CD4-positive, alpha-beta T cell treated with Interleukin-21 for 1 hour (primary cell): ENCODE measurements around the gene FGF14.
A peak's percentile ranks its signal among the peaks of the same experiment; 100 is the strongest.

Experiments used
- DNase-seq: peaks from one replicate; pipeline ENCODE4 v3.0.0-alpha.2; 2020

Gene FGF14

GRCh38 chr13:102401766-102402165 lies at the start of gene FGF14:
FGF14 (minus strand) TSS chr13:102402048.
- no peak for DNase-seq

GRCh38 chr13:102443249-102443648 lies 41.4 kb upstream of the FGF14 start:
- no peak for DNase-seq

GRCh38 chr13:102441085-102441484 lies 39.2 kb upstream of the FGF14 start:
- no peak for DNase-seq

DNA sequence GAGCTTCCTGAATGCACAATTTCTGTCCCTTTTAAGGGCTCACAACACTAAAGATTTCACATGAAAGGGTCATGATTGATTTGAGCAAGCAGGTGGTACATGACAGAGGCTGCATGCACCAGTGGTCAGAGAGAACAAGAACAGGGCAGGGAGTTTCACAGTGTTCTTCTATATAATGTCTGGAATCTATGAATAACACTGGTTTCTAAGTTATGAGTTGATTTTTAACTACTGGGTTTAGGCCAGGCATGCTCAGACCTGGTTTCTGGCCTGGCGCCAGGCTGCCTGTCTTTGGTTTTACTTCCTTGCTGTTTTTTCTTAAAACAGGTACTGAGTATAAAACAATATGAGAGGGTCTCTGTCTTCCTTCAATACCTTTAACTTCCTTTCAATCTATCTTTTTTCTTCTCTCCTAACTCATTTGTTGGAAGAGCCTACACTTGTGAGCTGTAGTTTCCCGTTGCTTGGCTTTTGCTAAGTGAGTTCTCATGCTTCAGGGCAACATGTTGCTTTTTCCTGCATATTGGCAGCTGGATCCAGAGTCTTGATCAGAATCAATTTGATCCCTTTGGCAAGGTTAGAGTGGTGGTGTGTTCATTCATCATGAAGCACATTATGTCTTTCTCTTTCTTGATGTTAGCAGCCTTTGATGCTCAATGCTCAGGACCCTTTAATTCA lies 38.5 kb upstream of the FGF14 start:
- no peak for DNase-seq

GRCh38 chr13:102422690-102423089 lies 20.8 kb upstream of the FGF14 start:
- no peak for DNase-seq

DNA sequence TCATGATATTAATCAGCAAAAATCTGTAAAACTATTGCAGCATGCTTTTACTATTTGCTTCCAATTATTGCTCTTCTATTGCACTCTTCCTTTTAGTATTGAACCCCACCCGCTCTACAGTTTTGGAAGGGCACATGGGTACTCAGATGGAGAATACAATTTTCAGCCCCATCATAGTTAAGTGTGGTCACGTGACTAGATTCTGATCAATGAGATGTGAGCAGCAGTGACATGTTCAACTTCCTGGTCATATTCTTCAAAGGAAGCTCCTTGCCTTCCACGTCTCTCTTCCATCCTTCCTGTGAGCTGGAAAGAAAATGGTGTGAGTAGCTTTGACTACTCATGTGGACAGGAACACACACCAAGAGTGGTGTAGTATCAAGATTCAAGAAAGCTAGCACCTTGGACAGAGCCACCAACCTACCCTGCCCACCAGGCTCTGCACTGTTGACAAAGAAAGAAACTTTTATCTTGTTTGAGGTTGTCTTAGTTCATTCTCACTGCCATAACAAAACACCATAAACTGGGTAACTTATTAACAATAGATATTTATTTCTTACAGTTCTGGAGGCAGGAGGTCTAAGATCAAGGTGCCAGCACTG lies 3.8 kb upstream of the FGF14 start:
- no peak for DNase-seq

DNA sequence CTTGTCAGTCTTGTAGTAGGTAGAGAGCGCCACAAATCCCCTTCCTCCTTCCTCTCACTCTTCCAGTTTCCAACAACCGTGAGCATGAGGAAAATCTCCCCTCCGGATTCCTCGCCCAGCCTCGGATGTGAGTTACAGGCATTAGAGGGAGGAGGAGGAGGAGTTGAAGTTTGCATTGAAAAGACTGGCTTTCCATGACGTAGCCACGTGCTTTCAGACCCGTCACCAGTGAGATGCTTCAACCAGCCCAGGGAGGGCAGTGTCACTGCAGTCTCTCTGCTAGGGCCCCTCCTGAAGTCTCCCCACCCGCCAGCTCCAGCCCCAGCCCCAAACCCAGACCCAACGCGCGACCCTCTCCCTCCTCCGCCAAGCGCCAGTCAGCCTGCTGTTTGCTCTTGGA lies 442 bp upstream of the FGF14 start:
- peak; percentile 21 for DNase-seq

- DNase-seq, result no peak
Observed at GRCh38 chr13:102401265-102401664, 583 bp downstream of the FGF14 start.

DNA sequence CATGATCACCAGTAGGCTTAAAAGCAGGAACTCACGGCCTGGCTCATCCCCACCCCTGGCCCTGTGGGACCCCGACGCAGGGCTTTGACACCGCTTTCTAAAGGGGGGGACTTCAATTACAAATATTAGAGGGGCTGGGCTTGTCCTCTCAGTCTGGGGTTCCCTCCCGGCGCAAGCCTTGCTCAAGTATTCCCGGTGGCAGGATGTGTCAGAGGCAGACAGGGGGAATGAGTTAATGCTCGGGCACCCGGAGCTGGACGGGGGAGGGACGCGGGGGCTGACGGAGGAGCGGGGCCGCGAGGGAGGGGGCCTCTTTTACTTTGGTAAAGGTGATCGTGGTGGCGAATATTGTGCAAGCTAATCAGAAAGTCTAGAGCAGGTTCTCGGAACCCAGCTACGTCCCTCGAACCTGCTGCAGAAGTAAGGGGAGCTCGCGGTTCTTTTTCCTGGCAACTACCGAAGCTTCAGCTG lies 1.1 kb downstream of the FGF14 start:
- DNase-seq, result no peak

DNA sequence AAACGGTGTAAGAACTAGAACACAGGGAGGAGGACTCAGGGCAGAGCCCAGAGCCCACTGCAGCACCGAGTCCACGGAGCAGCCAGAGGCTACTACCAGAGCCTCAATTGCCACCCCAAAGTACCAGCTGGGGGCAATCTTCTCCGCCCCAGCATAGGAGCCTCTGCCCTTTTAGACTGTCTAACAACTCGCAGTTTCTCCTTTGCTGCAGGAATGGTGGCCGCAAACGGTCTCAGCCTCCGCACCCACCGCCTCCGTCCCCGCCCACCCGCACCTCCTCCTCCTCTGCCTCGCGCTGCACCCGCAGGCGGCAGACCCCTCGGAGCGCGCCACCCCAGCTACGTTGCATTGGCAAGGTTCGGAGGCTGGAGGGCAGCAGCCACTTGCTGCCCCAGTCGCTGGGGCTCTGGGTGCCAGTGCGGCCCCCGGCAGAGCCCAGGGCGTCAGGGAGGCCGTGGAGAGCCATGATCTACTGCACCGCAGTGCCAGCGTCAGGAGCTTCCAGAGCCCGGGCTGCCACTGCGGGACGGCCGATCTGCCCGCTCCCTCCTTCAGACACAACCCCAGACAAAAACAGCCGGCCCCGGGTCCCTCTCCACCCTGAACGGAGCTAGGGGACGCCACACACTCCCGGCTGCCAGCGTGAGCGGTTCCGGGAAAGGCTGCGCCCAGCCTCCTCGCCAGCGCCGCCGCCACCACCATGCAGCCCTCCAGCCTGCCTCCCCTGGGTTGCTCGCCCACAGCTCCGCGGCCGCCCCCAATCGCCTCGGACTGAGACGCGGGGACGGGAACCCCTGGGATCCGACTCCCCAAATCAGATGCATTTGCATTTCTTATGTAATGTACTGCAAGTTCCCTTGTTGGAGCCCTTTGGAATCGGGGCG lies 1.8 kb downstream of the FGF14 start:
- peak; percentile 17 for DNase-seq

DNA sequence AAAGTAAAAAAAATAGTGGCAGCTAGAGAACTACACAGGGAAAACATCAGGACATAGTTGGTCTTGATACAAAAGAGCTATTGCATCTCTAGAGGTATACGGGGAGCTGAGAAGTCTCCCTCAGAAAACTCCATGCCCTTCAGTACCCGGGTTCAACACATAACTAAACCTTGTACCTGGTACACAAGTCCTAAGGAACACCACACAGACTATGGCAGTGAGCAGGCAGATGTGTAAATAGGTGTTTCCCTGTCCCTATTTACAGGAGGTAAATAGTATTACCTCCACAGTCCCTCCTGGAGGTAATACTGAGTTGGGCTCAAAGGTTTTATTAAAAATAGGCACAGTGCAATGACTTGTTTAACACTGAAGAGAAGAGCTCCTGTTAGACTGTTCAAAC lies 5.9 kb downstream of the FGF14 start:
- no peak for DNase-seq

DNA sequence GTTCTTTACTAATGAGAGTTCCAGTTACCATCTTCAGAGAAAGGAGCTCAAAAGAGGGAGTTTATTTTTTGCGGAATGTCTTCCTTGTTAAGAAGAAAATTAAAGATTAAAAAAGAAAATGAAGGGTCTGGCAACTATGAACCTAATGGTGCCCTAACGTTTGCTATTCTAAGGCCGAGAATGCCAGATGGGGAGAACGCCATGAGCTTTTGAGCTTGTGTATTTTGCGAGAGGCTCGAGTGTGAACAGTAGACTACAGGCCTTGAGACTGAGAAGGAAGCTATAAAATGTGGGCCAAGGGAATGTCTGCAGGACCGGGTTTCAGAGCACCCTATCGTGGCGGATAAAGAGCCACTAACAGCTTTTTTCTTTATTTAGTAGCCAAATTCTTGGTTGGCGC lies 6.7 kb downstream of the FGF14 start:
- DNase-seq, result no peak

DNA sequence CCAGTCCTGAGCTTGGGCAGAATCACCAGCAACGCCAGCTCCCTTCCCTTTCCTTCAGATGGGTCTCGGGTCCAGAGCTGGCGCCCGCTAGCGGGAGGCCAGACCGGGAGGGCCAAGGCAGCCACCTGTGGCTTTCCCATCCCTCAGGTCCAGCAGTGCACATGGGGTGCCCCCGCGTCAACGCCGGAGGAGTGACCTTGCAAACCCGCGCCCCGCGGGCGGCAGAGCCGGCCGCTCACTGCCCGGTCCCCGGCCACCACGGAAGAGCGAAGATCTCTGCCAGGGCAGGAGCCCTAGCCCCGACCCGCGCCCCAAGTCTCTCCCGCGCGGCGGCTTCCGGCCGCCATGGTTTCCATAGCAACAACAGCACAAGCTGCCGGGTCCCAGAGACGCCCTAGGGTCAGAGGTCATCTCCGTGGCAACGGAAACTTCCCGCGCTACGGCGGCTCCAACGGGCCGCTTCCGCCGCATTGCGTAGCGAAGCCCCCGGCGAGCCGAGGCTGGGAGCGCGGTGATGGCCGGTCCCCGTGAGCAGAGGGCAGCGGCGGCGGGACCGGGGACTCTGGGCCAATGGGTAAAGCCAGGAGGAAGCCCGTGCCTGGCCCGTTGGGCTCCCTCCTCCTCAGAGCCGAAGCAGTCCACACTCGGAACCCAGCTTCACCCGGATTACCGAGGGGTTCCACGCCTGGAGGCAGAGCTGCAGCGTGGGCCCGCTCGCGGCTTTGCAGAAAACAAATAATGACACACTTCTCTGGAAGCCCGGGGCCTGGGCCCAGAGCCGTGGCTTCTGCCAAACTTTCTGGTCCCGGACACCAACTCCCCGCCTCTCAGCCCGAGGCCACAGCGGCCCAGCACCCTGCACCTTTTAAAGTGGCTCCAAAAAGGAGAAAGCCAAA lies 7.4 kb downstream of the FGF14 start:
- peak; percentile 95 for DNase-seq

DNA sequence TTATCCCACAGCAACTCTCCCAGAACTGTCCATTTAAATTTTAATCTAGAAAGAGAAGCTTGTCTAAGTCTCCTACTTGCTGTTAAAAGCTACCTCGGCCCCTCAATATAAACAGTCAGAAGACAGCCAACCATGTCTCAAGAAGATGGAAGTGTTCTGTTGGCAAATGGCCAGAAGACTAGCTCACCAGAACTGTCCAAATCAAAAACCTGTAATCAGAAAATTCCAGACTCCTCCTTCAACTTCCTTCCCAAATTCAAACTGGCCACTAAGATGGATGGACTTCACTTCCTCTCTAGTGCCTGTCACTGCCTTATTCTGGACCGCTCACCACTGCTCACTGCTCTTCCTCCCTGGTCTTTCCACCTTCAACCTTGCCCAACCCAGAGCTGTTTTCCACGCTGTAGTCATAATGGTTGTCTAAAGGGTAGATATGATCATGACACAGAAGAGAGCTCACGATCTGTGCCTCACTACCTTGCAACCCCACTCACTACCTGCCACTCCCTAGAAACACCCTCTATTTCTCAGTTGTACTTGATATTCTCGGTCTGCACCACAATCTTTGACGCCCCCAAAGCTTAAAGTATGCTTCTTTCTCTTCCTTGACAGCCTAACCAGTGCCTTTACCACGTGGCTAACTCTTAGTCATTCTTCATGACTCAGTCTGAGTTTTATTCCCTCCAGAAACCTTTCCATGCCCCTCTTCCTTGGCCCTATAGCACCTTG lies 9.2 kb downstream of the FGF14 start:
- no peak for DNase-seq

GRCh38 chr13:102386461-102386860 lies 15.4 kb downstream of the FGF14 start:
- no peak for DNase-seq

- no peak for DNase-seq
Observed at GRCh38 chr13:102380012-102380411, 21.8 kb downstream of the FGF14 start.

GRCh38 chr13:102376318-102376717 lies 25.5 kb downstream of the FGF14 start:
- DNase-seq, result no peak

GRCh38 chr13:102374726-102375125 lies 27.1 kb downstream of the FGF14 start:
- DNase-seq, result no peak

DNA sequence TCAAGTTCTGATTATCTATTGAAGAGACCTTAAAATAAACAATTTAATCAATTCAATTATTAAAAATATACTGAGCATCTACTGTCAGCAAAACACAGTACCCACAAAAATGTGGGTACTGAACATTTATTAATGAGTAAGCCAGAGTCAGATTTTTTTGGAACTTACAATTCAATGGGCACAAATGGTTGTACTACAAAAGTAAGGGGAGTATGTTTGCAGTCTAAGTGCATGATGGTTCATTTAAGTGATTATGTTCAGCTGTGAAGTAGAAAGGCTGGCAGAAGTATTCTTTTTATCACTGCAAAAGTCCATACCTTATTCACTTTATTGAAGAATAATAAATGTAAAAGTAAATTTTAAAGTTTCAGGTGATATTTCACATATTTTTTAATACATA lies 27.6 kb downstream of the FGF14 start:
- no peak for DNase-seq

GRCh38 chr13:102373221-102373620 lies 28.6 kb downstream of the FGF14 start:
- no peak for DNase-seq

- DNase-seq, result no peak
Observed at GRCh38 chr13:102369302-102369701, 32.5 kb downstream of the FGF14 start.

DNA sequence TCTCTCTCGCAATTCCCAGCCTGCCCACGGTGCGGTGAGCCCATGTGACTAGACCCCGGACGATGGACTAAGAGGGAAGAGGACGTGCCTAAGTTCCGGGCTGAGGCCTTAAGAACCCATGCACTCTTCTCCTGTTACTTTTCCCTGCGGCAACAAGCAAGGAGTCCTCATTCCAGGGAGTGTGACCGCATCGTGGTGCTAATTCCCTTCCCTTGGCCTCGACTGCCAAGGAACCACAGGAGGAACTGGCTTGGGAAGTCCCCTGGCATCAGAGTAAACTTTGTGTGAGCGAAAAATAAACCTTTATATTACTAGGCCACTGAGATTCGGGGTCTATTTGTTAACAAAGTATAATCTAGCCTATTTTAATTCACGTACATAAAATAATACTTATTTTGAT lies 34.0 kb downstream of the FGF14 start:
- DNase-seq, result no peak
